Islet of Langerhans (tissue), 1 donor: Measurements from ENCODE around the gene LIMK1.
"Not testable (repeated sequence)": the region's sequence is repeated elsewhere in the genome, so short reads cannot be mapped to it uniquely, and the experiment has no call there.

Experiments
- FAIRE-seq: peaks from one replicate; lab custom pipeline; 2011; peaks lifted over from hg19 to GRCh38; lab: Jason Lieb, UNC

LIMK1 gene

DNA sequence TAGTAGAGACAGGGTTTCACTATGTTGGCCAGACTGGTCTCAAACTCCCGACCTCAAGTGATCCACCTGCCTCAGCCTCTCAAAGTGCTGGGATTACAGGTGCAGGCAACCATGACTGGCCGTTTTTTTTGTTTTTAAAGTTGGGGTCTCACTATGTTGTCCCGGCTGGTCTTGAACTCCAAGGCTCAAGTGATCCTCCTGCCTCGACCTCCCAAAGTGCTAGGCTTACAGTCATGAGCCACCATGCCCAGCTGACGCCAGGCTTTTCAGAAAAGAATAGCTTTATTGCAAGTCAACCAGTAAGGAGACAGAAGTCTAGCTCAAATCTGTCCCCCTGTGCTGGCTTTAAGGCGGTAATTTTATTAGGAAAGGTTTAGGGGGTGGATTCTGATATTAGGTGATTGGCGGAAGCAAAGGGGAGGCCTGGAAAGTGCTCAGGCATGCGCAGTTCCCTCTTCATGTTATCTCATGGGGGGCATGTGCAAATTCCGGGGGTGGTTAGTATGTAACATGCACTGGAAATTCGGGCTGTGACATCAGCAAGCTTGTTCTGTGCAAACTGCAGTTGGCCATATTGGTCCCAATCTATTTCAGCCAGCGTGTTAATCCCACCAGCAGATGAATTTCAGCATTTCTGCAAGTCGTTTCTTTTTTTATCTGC, 42.7 kb downstream of the LIMK1 start:
- no peak for FAIRE-seq

DNA sequence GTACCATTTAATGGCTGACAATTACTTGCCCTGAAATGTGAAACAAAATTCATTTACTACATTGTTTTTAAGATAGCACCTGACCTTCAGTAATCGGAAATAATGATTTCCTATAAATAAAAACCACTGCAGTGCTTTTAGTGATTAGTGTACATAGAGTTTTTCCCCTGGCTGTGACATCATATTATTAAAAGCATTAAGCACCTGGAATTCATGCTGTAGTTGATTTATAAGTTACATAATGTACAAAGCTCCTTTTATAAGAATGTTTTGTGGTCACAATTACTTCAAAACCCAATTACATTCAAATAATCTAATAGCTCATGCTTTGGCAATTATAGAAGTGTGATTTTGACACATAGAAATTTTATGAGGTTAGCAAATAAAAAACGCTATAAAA, 46.3 kb downstream of the LIMK1 start:
- no peak for FAIRE-seq

DNA sequence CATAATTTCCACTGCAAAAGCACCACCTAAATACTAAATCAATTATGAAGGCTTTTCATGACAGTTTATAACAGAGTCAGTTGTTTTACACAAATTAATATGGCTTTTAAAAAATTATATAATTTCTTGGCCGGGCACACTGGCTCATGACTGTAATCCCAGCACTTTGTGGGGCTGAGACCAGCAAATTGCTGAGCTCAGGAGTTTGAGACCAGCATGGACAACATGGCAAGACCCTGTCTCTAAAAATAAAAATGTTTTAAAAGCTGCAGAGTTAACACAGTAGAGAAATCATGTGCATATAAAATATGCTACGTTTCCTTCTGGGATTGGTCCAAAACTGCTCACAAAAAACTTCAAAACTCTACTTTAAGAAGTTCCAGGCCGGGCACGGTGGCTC, 46.9 kb downstream of the LIMK1 start:
- no peak for FAIRE-seq

DNA sequence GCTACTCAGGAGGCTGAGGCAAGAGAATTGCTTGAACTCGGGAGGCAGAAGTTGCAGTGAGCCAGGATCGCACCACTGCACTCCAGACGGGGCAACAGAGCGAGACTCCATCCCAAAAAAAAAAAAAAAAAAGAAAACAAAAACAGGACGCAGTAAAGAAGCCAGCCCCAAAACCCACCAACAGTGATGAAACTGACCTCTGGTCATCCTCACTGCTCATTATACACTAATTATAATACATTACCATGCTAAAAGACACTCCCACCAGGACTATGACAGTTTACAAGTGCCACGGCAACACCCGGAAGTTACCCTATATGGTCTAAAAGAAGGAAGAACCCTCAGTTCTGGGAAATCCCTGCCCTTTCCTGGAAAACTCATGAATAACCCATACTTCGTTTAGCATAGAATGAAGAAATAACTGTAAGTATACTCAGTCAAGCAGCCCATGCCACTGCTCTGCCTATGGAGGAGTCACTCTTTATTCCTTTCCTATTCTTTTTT, 50.6 kb downstream of the LIMK1 start:
- FAIRE-seq = no peak

DNA sequence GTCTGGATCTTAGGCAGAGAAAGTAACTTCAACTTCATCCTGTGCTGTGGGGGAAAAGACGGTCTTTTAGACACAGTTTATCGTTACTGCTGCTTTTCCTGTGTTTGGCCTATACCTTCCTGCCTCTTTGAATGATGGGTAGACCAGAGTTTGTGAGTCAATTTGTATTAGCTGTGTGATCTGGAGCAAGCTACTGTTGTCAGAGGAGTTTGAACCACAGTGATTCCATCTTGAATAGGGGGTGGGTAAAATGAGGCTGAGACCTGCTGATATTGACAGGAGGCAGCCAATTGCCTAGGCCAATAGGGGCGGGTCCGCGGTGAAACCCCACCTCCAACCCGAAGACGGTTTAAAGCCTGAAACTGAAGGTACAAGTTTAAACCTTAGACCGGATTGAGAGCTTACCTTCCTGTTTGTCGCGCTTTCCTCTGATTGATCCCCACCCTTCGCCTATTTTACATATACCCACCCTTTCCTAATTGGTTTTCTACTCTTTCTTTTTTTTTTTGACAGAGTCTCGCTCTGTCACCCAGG, 54.8 kb downstream of the LIMK1 start:
- FAIRE-seq = no peak

DNA sequence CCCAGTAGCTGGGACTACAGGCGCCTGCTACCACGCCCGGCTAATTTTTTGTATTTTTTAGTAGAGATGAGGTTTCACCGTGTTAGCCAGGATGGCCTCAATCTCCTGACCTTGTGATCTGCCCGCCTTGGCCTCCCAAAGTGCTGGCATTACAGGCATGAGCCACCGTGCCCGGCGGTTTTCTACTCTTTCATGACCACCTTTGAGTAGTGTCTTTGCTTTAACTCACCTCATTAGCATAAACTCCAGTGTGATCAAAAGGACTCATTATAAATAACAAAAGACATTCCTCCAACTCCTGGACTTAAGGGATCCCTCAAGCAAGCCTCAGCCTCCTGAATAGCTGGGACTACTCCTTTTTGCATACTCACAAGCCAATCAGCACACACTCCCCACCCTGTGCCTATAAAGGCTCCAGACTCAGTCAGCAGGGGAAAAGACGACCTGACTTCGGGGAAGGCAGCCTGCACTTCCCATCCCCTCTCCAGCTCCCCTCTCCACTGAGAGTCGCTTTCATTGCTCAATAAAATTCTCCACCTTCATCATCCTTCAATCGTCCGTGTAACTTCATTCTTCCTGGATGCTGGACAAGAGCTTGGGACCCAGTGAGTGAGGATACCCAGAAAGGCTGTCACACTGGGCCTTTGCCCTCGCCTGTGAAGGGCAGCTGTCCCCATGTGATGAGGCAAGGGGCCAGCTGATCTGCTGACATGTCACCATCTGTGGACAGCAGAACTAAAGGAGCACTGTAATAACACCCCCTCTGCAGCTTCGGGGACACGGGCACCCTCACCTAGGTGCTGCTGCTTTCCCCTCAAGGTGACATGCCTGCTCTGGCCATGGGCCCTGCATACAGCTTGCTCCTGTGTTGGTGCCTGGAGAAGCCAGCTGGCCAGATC, 55.6 kb downstream of the LIMK1 start:
- no peak for FAIRE-seq

DNA sequence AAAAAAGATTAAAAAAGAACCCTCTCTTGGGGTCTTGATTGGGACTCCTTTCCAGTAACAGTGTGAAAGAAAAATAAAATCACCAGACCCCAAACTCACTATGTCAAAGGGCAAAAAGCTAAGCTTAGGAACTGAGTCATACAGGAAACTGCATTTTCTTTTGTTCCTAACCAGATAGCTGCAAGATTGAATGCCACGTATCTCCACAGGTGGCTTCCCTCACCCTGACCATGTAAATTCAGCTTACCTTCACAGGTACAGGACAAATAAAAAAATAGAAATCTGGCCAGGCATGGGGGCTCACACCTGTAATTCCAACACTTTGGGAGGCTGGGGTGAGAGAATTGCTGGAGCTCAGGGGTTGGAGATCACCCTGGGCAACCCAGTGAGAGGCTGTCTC, 58.1 kb downstream of the LIMK1 start:
- no peak for FAIRE-seq

DNA sequence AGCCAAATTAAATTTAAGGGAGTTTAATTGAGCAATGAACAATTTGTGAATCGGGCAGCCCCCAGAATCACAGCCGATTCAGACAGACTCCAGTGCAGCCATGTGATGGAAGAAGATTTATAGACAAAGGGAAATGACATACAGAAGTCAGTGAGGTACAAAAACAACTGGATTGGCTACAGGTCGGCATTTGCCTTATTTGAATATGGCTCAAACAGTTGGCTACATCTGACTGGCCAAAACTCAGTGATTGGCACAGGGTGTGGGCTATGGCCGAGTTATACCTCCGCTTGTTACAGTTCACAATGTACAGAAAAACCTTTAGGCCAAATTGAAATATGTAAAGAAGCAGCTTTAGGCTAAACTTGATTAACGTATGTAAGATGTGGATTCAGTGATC, 59.8 kb downstream of the LIMK1 start:
- no peak for FAIRE-seq

DNA sequence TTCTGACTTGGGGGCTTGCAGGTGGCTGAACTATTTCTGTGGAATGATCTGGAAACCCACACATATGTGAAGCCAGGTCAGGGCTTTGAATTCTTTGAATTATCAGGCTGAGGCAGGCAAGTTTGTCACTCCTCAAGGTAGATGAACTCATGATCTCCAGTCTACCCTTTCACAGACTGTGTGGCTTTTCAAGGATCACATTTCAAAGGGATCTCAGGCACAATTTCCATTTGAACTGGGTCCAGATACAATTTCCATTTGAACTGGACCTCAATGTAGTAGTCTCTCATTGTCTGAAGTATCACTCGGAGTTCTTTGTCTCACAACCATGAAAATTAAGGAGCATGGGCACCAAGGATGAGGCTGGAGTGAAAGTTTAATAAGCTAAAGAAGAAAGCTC, 64.9 kb downstream of the LIMK1 start:
- no peak for FAIRE-seq

DNA sequence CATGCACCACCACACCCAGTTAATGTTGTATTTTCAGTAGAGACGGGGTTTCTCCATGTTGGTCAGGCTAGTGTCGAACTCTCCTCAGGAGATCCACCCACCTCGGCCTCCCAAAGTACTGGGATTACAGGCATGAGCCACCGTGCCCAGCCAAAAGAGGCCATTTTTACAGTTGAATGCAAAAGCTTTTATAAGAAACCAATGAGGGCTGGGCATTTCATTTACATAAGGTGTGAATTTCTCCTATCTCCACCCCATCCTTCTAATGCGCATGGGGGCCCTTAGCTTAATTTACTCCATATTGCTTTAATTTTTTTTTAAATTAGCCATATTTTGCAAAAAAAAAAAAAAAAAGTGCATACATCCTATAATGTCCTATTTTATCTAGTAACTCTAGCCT, 65.5 kb downstream of the LIMK1 start:
- FAIRE-seq = no peak

DNA sequence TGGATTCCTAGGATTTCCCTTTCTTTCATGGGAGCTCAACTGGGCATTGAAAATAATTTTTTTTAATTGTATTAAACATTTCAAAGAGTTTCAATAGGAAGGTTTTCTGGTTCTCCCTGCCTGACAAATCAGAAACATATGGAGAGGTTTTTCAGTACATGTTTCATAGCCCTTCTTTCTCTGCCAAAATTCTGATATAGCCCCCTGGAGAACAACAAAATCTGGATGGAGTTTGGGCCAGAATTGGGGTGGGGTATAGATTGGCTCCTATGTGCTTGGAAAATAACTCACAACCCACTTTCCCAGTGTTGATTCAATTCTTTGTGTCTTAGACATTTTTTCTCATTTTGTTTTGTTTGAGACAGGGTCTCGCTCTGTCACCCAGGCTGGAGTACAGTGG, 66.0 kb downstream of the LIMK1 start:
- FAIRE-seq = no peak

DNA sequence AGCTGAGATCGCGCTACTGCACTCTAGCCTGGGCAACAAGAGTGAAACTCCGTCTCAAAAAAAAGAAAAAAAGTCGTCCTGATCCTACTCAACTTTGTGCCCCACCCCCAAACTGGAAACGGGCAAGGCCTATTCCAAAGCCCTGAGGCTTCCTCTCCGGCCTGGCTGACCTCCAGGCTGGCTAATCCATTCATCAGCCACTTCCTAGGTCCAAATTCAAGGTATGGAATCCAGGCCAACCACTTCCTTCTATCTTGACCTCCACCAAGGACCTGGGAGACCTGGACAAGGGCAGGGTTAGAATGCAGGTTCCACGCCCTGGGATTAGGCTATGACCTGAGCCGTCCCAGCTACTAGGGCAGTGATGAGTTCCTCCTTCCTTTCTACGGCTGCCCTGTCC, 70.1 kb downstream of the LIMK1 start:
- FAIRE-seq = no peak

DNA sequence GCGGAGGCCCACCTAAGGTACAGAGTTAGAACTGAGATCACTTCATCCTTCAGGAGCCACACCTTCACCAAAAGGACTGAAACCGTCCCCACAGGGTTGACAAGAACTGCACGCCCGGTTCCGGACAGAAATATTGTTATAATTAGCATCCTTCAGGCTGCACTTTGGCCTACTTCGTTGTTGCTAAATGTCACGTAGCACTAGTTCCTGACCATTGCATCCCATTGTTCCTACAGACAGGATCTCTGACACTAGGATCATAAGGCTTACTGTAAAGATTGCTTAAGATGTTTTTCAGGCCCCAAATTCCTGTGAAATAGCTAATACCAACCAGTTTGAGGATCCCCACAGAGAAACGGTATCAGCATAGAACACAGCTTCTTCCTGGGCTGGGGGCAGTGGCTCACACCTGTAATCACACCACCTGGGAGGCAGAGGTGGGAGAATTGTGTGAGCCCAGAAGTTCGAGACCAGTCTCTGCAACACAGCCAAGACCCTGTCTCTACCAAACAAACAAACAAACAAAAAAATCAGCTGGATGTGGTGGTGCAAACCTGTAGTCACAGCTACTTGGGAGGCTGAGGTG, 72.3 kb downstream of the LIMK1 start:
- FAIRE-seq = no peak

DNA sequence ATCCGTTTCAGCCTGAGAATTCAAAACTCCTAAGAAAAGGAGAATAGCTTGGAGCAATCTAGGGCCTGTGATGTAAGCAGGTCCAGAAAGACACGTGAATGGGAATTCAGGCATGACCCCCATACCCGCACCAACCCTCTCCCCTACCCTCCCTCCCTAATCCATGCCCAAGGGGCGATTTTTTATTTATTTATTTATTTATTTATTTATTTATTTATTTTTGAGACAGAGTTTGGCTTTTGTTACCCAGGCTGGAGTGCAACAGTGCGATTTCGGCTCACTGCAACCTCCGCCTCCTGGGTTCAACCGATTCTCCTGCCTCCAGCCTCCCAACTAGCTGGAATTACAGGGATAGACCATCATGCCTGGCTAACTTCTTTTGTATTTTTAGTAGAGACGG, 74.0 kb downstream of the LIMK1 start:
- no peak for FAIRE-seq

DNA sequence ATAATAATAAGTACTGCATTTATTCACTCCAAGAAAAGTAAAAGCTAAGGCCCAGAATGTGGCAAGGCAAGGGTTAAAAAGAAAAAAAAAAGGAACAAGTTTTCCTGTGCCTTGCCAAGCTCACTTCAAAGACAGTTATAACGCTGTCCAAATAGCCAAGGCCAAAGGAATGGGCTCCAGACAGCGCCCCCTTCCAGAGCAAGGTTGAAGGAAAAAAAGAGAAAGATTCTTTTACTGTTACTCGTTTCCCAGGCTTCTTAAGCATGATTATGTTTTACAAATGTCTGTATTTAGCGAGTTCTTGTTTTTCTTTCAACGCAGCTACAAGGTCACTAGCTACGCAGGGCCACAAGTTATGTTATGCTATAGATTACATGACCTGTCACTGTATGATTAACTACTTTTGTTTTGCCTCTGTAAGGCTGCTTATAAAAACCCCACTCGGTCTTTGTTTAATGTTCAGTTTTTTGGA, 81.4 kb downstream of the LIMK1 start:
- FAIRE-seq = no peak

DNA sequence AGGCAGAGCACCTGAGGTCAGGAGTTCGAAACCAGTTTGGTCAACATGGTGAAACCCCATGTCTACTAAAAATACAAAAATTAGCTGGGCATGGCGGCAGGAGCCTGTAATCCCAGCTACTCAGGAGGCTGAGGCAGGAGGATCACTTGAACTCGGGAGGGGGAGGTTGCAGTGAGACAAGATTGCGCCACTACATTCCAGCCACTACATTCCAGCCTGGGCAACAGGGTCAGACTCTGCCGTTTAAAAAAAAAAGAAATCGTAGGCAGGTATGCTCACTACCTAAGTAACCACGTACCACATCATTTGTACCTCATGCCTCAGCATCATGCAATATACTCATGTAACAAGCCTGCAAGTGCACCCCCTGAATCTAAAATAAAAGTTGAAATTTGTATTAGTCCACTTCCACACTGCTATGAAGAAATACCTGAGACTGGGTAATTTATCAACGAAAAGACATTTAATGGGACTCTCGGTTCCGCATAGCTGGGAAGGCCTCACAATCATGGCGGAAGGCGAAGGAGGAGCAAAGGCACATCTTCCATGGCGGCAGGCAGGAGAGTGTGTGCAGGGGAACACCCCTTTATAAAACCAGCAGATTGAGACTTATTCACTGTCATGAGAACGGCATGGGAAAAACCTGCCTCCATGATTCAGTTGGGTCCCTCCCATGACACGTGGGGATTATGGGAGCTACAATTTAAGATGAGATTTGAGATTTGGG, 82.4 kb downstream of the LIMK1 start:
- no peak for FAIRE-seq

DNA sequence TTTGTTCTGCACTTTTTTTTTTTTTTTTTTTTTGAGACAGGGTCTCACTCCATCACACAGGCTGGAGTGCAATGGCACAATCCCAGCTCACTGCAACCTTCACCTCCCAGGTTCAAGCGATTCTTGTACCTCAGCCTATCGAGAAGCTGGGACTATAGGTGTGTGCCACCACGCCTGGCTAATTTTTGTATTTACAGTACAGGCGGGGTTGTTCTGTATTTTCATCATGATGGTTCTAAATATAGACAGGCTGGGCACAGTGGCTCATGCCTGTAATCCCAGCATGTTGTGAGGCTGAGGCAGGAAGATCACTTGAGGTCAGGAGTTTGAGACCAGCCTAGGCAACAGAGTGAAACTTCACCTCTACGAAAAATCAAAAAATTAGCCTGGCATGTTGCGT, 83.7 kb downstream of the LIMK1 start:
- FAIRE-seq = not testable (repeated sequence)
